GM21423 (cell line): ENCODE measurements around the gene ZNF3.

Experiments used
- ATAC-seq: cut with Tn5 transposase; IDR thresholded peaks from one replicate; pipeline ENCODE4 v1.9.1; 2021; ENCODE audit warnings: mild to moderate bottlenecking, moderate library complexity; ENCODE audit not compliant: unreplicated experiment

ZNF3 gene

DNA sequence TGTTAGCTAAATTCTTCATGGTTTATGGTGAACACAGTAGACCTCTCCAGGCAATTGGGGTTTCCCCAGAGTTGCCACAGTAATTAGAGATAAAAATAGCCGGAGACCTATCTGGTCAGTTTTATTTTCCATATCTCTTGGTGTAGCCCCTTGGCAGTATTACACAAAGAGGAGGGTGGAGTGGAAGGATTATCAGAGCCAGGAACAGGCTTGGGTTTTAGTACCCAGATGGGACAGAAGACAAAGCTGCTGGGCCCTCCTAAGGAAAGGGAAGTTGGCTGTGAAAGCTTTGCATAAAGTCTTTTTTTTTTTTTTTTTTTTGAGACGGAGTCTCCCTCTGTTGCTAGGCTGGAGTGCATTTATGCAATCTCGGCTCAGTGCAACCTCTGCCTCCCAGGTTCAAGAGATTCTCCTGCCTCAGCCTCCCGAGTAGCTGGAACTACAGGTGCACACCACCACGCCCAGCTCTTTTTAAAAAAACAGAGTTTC is 22.2 kb downstream of the ZNF3 start:
- no peak for ATAC-seq

DNA sequence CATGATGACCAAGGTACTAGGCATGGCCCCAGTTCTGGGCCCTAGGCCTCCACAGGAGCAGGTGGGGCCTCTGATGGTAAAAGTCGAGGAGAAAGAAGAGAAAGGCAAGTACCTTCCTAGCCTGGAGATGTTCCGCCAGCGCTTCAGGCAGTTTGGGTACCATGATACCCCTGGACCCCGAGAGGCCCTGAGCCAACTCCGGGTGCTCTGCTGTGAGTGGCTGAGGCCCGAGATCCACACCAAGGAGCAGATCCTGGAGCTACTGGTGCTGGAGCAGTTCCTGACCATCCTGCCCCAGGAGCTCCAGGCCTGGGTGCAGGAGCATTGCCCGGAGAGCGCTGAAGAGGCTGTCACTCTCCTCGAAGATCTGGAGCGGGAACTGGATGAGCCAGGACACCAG is 24.5 kb downstream of the ZNF3 start:
- ATAC-seq = no peak

DNA sequence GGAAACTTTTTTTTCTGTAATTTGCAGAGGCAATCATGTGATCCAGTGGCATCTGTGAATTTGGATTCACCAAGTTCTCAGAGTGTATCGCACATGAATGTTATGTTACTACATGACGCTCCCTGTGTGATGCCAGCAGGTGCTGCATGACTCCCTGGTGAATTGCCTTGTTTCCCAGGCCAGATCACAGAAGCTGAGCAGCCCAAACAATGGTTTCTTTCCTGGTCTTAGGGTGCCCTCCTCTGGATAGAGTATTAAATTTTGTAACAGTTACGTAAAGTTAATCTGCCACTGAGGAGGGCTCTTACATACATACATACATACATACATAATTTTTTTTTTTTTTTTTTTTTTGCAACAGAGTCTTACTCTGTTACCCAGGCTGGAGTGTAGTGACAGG is 28.3 kb downstream of the ZNF3 start:
- no peak for ATAC-seq

DNA sequence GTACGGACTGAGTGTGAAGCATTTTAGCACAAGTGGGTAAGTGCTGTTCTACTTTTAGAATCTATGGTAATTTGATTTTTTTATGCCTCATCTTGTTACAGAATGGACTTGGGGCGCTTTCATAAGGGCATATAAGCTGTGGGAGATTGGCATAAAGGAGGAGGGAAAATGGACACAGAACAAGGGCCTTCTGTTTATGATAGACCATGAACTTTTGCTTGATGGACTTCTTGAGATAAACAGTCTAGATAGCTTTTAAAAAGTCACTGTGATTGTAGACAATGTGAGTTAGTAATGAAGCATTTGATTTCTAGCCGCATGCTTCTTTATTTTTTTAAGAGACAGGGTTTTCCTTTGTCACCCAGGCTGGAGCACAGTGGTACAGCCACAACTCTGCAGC is 29.9 kb downstream of the ZNF3 start:
- no peak for ATAC-seq

DNA sequence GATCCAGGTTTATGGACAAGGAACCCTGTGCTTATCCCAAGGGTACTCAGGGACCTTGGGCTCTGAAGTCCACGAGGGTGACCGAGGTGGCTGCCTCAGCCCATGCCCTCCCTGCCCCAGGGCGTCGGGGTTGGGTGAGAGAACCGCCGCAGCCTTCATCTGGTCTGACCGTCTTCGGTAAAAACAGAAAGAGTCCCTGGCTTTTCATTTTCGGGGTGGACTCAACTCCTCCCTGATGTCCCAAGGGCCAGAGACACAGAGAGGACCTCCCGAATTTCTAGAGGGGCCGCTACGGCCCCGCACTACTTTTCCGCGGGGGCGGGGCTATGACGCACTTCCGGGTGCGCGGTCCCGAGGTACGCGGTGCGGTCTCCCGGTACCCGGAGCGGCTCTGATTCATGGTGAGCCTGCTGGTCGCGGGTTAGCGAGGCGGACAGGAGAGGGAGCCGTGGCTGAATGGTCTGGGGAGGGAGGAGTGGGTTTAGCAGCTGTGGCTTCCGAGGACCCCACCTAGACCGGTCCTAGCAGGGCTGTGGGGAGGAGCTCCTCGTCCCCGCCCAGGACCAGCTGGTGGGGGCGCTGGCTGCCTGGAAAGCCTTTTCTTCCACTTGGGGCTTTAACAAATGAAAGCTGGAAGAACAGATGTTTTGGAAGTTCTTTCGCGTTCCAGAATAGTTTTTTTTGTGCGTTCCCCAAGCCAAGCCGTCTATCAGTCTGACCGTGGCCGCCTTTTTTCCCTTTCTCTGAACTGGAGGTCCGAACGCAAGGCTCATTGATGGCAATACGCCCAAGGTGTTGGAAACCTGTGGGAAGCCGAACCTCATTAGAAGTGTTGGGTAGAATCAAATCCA is 31.9 kb downstream of the ZNF3 start, which contains the start of gene ZSCAN21:
Gene ZSCAN21, plus strand, starts transcription at position 334 of the 851 bp plus-strand sequence. CDS start 7,233 bp downstream, outside the sequence.
- peak; percentile 85 for ATAC-seq

DNA sequence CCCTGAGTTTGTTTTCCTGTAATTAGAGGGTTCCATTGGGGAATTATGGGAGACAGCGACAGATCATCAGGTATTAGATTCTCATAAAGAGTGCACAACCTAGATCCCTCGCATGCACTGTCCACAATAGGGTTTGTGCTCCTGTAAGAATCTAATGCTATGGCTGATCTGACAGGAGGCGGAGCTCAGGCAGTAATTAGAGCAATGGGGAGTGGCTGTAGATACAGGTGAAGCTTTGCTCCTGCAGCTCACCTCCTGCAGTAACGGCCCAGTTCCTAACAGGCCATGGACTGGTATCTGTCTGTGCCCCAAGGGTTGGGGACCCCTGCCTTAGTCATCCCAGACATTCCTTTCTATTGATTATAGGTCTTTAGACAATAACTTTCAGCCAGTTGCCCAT is 32.8 kb downstream of the ZNF3 start:
- no peak for ATAC-seq

DNA sequence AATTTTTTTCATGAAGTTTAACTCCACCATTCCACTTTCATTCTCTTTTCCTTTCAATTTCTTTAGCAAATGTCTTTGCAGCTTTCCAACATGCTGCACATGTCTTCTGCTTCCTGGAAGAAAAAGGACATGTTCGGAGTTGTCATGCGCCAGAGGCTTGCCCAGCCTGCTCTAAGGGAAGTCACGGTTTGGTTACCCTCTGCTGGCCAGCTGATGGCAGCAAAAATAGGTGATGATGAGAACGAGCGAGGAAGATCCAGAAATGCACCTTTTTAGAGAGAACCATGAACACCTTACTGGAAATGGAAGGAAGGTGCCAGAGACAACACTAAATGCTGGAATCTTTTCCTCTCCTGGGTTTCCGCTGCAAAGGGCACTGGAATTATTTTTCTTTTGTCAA is 36.8 kb downstream of the ZNF3 start:
- no peak for ATAC-seq

DNA sequence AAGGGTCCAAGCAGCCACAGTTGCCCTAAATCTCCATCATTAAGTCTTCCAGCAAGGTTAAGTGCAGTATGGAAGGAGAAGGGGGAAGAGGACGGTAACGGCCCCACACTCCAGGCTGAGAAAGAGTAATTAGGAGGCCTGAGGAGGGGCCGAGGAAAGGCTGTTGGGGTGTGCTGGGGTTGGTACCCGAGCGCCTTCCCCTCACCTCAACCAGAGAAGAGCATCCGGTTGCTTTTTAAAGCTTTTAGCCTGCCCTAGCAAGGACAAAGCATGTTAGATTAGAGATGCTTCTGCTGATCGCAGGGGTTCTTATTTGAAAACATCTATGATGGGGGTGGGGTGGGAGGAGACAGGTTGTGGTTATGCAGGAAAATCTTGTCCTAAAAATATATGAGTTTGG is 40.9 kb downstream of the ZNF3 start:
- ATAC-seq = no peak

DNA sequence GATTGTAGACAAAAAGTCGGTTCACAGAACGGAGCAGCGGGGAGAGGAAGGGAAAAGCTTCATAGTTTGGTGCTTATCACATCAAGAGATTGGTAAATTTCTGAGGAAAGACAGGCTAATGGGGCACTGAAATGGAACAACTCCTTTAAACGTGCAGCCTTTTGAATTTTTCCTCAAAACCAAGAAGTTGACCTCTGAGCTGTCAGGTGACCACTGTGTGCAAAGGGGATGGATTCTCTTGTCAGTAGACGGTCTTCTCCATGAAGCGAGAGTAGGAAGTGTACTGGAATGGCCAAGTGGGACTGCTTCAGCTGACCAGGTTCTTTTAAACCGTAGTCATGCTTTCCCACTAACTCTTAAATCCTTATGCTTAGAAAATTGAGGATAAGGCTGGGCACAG is 43.2 kb downstream of the ZNF3 start:
- no peak for ATAC-seq

DNA sequence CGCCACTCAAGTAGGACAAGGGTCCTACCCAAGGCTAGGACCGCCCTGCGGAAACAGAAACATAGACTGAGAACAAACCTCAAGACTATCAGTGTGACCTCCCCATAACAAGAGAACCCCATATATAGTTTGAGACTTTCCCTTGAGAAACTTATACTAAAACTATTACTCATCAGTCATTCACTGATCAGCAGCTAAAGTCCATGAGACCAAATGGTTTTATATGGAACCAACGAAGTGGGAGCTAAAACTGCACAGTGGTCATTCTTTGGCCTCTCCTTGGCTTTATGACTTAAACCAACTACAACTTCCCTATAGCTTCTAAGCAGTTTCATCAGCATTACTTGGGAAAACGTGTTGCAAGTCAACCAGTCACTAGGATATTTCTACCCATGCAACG is 45.6 kb downstream of the ZNF3 start:
- ATAC-seq = no peak

DNA sequence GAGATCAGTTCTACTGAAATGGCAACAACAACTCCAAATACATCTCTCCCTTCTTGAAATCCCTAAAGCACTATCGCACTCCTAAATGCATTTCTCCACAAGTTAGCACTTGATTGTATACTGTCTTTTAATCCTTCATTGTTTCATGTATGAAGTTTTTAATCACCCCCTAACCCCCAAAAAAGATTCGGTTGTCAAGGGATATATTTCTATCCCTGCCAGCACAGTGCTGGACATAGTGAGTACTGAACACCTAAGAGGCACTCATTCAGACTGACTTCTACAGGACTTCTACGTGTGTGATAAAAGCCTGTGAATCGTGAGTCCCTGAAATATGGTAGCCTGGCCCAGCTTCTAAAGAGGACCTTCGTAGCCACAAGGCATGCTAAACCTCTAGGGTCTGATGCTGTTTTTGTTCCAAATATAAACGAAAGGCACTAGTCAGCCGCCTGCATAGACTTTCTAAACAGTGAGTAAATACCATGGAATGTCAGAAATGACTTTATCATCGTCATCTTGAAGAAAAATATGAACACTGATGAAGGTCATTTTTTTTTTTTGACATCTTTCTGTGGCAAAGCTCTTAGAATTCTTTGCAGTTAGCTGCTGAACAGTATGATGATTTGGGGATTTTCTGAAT is 46.5 kb downstream of the ZNF3 start:
- no peak for ATAC-seq

DNA sequence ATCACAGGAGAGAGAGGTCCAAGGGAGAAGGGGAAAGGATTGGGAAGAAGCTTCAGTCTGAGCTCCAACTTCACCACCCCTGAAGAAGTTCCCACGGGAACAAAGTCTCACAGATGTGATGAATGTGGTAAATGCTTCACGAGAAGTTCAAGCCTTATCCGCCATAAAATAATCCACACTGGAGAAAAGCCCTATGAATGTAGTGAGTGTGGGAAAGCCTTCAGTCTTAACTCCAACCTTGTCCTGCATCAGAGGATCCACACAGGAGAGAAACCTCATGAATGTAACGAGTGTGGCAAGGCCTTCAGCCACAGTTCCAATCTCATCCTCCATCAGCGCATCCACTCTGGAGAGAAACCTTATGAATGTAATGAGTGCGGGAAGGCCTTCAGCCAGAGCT is 48.0 kb downstream of the ZNF3 start:
- ATAC-seq = no peak

DNA sequence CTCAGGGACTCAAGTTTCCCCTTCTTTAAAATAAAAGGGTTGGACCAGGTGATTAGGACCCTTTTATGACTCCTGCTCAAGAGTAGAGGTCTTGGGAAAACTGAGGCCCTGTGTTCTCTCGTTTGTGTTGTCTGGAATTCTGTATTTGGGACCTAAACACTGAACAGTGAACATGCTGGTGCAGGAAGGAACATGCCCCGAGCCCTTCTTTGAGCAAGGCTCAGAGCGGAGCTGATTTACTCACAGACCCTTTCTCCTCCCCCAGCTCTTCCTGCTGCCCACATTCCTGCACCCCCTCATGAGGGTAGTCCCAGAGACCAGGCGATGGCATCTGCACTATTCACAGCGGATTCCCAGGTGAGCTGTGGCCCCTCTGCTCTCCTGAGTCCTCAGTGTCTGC is 51.9 kb downstream of the ZNF3 start:
- no peak for ATAC-seq

DNA sequence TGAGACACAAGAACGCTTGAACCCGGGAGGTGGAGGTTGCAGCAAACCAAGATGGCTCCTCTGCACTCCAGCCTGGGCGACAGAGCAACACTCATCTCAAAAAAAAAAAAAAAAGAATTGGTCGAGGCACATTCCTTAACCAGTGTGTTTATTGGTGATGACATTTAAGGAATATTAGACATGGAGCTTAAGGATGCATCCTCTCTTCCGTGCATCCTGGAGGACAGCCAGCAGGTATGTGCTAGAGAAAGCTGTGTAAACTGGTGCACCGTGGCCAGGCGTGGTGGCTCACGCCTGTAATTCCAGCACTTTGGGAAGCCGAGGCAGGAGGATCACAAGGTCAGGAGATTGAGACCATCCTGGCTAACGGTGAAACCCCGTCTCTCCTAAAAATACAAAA is 54.3 kb downstream of the ZNF3 start:
- ATAC-seq = no peak

DNA sequence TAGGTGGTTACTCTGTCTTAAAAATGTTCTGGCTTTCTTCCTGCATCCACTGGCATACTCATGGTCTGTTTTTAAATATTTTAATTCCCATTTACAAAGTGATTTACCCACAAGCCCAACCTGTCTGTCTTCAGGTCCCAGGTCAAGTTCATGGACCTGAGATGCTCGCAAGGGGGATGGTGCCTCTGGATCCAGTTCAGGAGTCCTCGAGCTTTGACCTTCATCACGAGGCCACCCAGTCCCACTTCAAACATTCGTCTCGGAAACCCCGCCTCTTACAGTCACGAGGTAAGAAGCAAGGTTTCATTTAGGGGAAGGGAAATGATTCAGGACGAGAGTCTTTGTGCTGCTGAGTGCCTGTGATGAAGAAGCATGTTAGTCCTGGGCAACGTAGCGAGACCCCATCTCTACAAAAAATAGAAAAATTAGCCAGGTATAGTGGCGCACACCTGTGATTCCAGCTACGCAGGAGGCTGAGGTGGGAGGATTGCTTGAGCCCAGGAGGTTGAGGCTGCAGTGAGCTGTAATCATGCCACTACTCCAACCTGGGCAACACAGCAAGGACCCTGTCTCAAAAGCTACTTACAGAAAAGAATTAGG is 57.4 kb downstream of the ZNF3 start:
- ATAC-seq = no peak

DNA sequence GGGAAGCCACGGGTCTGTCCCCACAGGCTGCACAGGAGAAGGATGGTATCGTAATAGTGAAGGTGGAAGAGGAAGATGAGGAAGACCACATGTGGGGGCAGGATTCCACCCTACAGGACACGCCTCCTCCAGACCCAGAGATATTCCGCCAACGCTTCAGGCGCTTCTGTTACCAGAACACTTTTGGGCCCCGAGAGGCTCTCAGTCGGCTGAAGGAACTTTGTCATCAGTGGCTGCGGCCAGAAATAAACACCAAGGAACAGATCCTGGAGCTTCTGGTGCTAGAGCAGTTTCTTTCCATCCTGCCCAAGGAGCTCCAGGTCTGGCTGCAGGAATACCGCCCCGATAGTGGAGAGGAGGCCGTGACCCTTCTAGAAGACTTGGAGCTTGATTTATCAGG is 58.0 kb downstream of the ZNF3 start:
- ATAC-seq = no peak

DNA sequence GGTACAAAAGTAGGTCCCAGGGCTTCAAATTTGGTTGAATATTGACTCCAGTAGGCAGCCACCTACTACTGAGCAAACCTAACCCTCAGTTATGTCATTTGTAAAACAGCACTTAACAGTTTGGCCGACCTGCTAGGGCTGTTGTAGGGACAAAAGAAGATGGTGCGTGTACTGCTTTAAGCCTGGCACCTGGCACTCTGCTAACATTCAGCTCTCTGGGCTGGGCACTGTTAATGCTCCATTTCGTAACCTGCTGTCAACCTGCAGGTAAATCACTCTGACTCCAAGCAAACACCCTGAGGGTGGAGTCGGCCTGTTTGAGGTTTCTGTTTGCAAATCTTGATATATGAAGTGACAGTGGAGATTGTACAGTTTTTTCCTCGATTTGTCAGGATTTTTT is 58.9 kb downstream of the ZNF3 start:
- ATAC-seq = no peak

DNA sequence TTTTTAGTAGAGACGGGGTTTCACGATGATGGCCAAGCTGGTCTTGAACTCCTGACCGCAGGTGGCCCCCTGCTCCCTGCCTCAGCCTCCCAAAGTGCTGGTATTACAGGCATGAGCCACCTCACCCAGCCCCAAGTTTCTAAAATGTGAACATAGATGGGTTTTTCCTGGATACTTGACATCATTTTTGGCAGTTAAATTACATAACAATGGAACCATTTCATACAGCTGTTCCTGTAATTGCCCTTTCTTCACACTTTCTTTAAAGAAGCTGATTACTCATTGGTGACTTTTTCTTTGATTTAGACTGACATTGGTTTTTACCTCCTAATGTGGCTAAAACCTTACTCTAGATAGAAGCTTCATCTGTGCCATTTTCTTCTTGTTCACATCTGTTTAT is 60.2 kb downstream of the ZNF3 start:
- ATAC-seq = no peak
